ENCODE data around the gene NKX1-2. TPM values are rescaled to one million over a fixed set of nuclear protein-coding genes. Genes with fewer than 3 reads are reported as not detected.

Gene NKX1-2
- total RNA-seq, 2 donors from 2014 or later = 0.07 TPM; not detected in 1

GRCh38 chr10:124491105-124491504 is 41.3 kb upstream of the NKX1-2 start:
- Histone ChIP-seq H3K27ac (no peak overlapping the region), H3K9ac (ENCODE audit: low read depth in 2 of 2, low read length in 2 of 2) (no peak overlapping the region), H3K4me3 (no peak overlapping the region), H3K4me1 (no peaks in the 10 kb centered on the region), H3K36me3 (no peaks in the 10 kb centered on the region), H3K27me3 (no peaks in the 10 kb centered on the region), H3K9me3 (no peaks in the 10 kb centered on the region)
- DNase-seq = no peak
- TF ChIP-seq, protein P1, sequence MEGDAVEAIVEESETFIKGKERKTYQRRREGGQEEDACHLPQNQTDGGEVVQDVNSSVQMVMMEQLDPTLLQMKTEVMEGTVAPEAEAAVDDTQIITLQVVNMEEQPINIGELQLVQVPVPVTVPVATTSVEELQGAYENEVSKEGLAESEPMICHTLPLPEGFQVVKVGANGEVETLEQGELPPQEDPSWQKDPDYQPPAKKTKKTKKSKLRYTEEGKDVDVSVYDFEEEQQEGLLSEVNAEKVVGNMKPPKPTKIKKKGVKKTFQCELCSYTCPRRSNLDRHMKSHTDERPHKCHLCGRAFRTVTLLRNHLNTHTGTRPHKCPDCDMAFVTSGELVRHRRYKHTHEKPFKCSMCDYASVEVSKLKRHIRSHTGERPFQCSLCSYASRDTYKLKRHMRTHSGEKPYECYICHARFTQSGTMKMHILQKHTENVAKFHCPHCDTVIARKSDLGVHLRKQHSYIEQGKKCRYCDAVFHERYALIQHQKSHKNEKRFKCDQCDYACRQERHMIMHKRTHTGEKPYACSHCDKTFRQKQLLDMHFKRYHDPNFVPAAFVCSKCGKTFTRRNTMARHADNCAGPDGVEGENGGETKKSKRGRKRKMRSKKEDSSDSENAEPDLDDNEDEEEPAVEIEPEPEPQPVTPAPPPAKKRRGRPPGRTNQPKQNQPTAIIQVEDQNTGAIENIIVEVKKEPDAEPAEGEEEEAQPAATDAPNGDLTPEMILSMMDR (IDR thresholded peaks at IDR 0.05) = no peak
- intact Hi-C loops (cut with DNase I) = no loop called here

- DNase-seq = no peak
- no peak overlapping the region for H3K27ac ChIP-seq
- TF ChIP-seq, protein P1 (IDR thresholded peaks at IDR 0.05) = no peak
Measured at GRCh38 chr10:124486635-124487034, 36.8 kb upstream of the NKX1-2 start.

DNA sequence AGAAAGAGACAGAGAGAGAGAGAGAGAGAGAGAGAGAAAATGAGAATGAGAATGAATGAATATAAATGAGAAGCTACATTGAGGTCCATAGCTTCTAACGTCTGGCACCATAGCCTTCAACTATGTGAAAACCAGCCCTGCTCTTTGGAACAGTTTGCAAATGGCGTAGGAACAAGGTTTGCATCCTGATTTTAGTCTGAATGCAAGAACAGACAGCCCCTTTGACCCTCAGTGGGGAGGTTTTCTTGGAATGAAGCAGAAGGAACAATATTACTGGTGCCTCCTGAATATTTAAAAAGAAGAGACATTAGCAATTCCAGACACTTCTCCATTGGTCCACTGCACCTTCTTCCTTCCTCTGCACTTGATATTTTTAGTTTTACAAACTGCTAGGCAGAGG is 34.8 kb upstream of the NKX1-2 start:
- H3K4me1 ChIP-seq = no peaks in the 10 kb centered on the region
- H3K9me3 ChIP-seq = no peaks in the 10 kb centered on the region
- no peaks in the 10 kb centered on the region for H3K27me3 ChIP-seq
- no peak overlapping the region for H3K4me3 ChIP-seq
- H3K27ac ChIP-seq = no peak overlapping the region
- DNase-seq = no peak
- TF ChIP-seq, protein P1 (IDR thresholded peaks at IDR 0.05) = no peak
- no peaks in the 10 kb centered on the region for H3K36me3 ChIP-seq
- intact Hi-C loops (cut with DNase I) = no loop called here
- no peak overlapping the region for H3K9ac ChIP-seq (ENCODE audit: low read depth in 2 of 2, low read length in 2 of 2)

More at GRCh38 chr10:124486635-124487034, 36.8 kb upstream of the NKX1-2 start:
- no peaks in the 10 kb centered on the region for H3K4me1 ChIP-seq
- H3K27me3 ChIP-seq = no peaks in the 10 kb centered on the region
- no peaks in the 10 kb centered on the region for H3K36me3 ChIP-seq
- H3K9me3 ChIP-seq = no peaks in the 10 kb centered on the region
- H3K9ac ChIP-seq (ENCODE audit: low read depth in 2 of 2, low read length in 2 of 2) = no peak overlapping the region
- intact Hi-C loops (cut with DNase I) = no loop called here
- H3K4me3 ChIP-seq = no peak overlapping the region

DNA sequence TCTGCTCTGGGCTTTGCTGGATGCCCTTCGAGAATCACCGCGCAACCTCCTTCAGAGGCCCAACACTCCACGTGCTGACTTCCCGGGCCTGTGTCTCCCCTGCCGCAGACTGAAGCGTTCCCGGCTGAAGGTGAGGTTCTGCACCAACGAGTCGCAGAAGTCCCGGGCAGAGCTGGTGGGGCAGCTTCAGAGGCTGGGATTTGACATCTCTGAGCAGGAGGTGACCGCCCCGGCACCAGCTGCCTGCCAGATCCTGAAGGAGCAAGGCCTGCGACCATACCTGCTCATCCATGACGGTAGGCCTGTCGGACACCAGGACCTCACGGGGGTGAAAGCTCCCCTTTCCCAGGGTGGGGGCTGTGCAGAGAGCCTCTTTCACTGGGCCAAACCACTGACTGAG is 34.2 kb upstream of the NKX1-2 start:
- TF ChIP-seq, protein P1 (IDR thresholded peaks at IDR 0.05) = no peak
- Histone ChIP-seq H3K27ac (no peak overlapping the region), H3K4me3 (no peak overlapping the region), H3K9ac (ENCODE audit: low read depth in 2 of 2, low read length in 2 of 2) (no peak overlapping the region), H3K27me3 (no peaks in the 10 kb centered on the region), H3K36me3 (no peaks in the 10 kb centered on the region), H3K9me3 (no peaks in the 10 kb centered on the region), H3K4me1 (no peaks in the 10 kb centered on the region)
- DNase-seq = no peak
- intact Hi-C loops (cut with DNase I) = no loop called here

DNA sequence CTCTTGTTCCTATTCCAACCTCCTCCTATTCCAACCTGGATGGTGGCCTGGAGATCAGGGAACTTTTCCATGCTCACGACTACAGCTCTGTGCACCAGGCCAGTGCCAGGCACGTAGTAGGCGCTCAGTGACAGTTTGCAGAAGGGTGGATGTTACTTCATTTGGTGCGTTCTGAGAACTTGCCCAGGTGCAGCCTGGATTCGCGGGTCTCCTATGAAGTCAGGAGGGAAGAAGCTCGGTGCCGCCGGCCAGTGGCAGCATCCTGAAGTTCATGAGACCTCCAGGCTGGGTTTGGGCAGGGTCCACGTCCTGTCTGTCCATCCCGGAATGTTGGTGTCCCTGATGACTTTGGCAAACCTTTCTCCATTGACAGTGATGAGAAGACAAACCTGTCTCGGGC is 33.0 kb upstream of the NKX1-2 start:
- no peaks in the 10 kb centered on the region for H3K4me1 ChIP-seq
- TF ChIP-seq, protein P1 (IDR thresholded peaks at IDR 0.05) = no peak
- no peak overlapping the region for H3K4me3 ChIP-seq
- intact Hi-C loops (cut with DNase I) = no loop called here
- DNase-seq = no peak
- no peak overlapping the region for H3K27ac ChIP-seq
- H3K36me3 ChIP-seq = no peaks in the 10 kb centered on the region
- H3K27me3 ChIP-seq = no peaks in the 10 kb centered on the region
- H3K9ac ChIP-seq (ENCODE audit: low read depth in 2 of 2, low read length in 2 of 2) = no peak overlapping the region
- H3K9me3 ChIP-seq = no peaks in the 10 kb centered on the region
